HuH-7 (cell line): ENCODE measurements around the gene MRPS2.
"Not testable (repeated sequence)": the region's sequence is repeated elsewhere in the genome, so short reads cannot be mapped to it uniquely, and the experiment has no call there.

Source experiments
- DNase-seq: peaks from one replicate; pipeline ENCODE4 v3.0.0; 2011; ENCODE audit warnings: low spot score

The MRPS2 gene

DNA sequence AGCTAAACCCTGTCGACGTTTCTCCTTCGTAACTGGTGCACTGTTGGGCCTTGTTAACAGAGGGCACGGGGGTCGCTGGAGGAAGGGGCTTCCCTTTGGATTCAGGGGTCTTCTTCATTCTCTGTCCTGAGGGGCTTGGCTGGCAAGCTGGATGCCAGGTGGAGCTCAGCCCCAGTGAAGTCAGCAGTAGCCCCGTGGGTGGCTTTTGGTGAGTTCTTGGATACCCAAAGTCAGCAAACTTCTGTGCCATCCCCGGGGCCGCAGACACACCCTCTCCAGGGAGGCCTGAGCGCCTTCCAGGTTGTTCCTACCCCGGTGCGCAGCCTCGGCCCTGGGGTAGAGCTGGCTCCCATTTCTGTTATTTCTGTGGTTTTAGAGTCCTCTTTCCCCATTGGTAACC is 33.2 kb downstream of the MRPS2 start:
- no peak for DNase-seq

- not testable (repeated sequence) for DNase-seq
Observed at GRCh38 chr9:135534192-135534711, 33.8 kb downstream of the MRPS2 start.

- not testable (repeated sequence) for DNase-seq
Observed at GRCh38 chr9:135534826-135535225, 34.3 kb downstream of the MRPS2 start.

DNA sequence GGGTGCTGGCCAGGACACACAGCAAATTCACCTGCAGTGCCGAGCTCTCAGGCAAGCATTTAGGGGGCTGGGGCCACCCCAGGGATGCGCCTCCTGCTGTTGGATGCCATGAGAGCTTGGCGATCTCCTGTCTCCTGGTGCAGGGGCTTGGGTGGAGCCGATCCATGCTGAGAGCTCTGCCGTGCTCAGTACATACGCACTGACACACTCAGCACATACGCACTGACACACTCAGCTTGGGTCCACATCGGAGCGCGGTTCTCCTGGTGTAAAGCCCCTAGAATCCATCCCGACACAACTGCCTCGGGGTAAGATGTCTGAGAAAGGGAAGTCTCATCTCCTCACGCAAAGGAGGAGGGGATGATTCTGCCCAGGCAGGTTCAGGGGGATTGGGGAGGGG is 35.1 kb downstream of the MRPS2 start:
- not testable (repeated sequence) for DNase-seq

DNA sequence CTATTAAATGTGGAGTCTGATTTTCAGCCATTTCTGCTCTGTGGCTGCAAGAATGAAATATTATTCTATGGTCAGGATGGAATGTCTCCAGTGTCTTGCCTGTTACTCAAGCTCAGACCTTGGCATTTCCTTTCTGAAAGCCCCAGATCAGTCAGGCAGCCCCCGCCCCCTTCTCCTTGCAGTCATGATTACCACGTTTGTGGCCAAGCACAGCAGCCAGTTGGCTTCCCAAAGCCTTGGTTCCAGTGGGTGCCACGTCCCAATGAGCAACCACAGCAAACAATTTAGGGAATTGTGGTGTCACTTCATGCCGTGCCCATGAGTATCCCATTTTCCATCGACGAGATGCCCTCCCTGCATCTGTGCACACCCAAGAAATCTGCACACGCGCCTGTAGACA is 35.7 kb downstream of the MRPS2 start:
- no peak for DNase-seq

DNA sequence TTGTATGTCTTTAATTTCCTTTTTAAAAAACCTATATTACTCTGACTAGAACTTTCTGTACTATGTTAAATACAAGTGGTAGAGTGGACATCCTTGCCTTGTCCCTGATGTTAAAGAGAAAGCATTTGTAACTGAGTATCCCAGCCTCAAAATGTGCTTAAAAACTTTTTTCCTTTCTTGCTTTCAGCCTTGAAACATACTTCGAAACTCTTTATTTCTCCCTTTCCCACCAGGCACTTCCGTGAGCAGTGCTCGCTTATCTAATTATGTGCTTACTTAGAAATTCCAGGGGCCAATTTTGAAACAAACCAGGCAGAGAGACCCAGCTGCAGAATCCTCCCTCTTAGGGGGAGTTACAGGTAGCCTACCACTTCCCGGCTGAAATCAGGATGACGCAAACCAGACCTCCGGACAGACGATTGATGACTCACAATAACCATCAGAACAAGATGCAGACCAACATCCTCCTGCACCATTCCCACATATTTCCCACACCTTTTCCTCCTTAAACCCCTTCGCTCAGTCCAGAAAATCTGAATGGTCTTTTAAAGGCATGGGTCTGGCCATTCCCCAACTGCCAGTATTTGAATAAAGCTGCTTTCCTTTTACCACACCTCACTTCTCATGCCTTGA is 42.9 kb downstream of the MRPS2 start:
- not testable (repeated sequence) for DNase-seq

DNA sequence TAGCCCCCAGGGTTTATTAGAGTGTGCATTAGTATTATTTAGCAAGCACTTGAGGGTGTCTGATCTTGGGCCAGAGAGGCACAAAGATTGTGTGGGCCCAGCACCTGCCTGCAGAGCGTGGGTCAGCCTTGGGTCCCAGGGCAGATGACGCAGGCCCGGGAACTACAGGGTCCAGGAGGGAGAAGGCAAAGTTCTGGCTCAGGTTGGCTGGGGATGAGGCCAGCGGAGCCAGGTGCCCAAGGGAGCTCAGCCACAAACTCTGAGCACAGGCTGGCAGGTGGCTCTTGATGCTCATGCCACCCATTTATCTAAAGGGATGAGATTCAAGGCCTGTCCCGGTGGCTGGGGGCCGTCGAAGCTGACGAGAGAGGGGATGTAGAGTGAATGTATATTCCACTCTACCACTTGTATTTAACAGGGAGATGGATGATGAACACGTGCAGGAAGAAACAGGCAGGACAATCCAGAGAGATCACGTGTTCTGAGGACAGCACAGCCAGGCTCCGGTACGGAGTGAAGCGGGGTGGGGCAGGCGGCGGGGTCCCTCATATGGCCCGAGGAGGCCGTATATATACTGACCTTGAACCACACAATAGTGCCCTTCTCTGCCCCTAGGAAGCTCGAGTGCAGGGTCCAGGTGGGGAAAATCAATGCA is 44.6 kb downstream of the MRPS2 start:
- DNase-seq, result no peak

GRCh38 chr9:135545646-135546176 is 45.2 kb downstream of the MRPS2 start, which contains the start of gene OBP2A:
OBP2A (plus strand) TSS chr9:135546126; CDS start chr9:135546181, 55 bp downstream.
- DNase-seq, result not testable (repeated sequence)

- not testable (repeated sequence) for DNase-seq
Observed at GRCh38 chr9:135546792-135547617, 46.5 kb downstream of the MRPS2 start.

DNA sequence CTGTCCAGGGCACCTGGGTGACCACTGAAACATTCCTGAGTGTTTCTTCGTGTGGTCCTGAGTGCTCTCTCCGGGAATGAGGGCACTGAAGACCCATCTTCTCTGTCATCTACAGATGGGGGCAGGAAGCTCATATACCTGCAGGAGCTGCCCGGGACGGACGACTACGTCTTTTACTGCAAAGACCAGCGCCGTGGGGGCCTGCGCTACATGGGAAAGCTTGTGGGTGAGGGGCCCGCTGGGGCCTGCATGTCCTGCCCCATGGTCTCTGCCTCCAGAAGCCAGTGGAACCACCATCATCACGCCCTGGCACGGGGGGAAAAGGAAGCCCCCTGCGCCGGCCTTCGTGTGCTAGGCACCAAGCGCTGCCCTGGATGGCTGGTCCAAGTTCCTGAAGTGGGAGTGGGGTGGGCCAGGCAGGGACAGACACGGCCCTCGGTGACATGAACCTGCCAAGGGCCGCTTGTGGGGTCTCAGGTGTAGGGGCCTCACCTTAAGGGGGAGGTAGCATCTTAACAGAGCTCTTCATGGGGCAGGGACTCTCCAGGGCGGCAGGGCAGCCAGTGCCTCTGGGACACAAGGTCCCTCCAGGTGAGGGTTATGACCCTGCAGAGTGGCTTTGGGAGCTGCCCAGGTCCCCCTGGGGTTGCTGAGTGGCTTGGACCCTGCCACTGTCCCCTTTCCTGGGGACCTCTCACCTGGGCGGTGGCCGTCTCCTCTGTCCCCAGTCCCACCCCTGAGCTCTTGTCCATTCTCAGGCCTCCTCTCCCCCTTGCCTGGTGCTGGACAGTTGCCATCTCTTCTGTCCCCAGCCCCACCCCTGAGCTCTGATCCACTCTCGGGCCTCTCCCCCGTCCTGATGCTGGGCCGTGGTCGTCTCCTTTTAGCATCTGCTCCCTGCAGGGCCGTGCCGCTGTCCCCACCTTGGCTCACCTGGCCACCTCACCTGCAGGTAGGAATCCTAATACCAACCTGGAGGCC is 47.6 kb downstream of the MRPS2 start:
- DNase-seq, result no peak

- not testable (repeated sequence) for DNase-seq
Observed at GRCh38 chr9:135549478-135550343, 49.2 kb downstream of the MRPS2 start.

- DNase-seq, result no peak
Observed at GRCh38 chr9:135550344-135550918, 49.9 kb downstream of the MRPS2 start.

- DNase-seq, result no peak
Observed at GRCh38 chr9:135551031-135551430, 50.5 kb downstream of the MRPS2 start.

DNA sequence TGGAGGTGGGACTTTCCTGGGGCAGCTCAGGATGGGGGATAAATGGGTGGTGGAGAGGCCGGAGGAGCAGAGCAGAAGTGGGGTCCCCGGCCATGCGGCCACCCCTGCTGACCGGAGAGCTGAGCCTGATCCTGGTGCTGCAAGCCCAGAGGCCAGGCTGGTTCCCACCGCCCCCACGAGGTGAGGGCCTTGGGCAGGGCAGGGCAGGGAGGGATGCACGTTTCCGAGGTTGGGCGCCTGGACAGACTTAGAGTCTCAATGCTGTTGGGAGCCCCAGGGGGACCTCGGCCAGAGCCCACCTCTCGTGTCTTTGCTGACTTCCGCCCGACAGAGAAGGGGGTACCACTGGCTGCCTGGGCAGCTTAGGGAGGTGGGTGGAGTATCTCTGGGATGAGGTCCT is 51.0 kb downstream of the MRPS2 start:
- DNase-seq, result no peak

DNA sequence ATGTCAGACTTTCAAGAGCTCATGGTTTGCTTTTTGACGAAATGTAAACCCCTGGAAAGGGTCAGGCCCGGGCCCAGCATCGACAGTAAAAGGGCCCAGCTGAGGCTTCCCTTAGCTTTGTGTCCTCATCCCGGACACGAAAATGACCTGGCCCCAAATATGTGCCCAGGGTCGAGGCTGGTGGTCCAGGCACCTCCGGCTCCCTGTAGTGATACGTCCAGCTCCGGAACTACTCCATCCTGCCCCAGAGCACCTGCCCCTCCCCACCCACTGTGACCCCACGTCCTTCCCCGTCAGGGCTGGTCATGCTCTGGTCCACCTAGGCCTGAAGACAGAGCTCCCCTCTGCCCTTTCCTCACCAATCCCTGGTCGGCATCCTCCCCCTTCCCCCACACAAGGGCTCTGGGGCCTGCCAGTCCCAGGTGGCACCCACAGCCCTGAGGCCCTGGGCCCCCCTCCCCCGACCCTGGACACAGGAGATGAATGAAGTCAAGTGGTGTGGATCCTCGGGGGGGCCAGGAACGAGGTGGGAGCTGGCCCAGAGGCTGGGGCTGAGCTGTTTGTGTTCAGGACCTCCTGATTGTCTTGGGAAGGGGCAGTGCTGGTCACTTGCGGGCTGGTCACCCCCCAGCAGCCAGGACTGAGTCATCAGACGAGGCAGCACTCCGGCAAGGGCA is 51.7 kb downstream of the MRPS2 start:
- no peak for DNase-seq

- no peak for DNase-seq
Observed at GRCh38 chr9:135552698-135553171, 52.3 kb downstream of the MRPS2 start.
